H9 (cell line): ENCODE data around the gene SPATA6. TPM values are rescaled to one million over a fixed set of nuclear protein-coding genes. Genes with fewer than 3 reads are reported as not detected.

Source experiments
- DNase-seq: peaks from one replicate; pipeline ENCODE4 v3.0.0-alpha.2; 2017
- H2AFZ ChIP-seq: one replicate; pipeline ENCODE4 v1.6.1; 2013; ENCODE audit warnings: mild to moderate bottlenecking, low read length, control low read depth, moderate library complexity
- H2AK5ac ChIP-seq: 2 replicates; pipeline ENCODE4 v1.6.1; 2013; ENCODE audit warnings: low read length, control low read depth, mixed read lengths; ENCODE audit not compliant: insufficient read length
- H2BK120ac ChIP-seq: one replicate; pipeline ENCODE4 v1.6.1; 2013; ENCODE audit warnings: low read depth, mild to moderate bottlenecking, low read length, control low read depth, inconsistent platforms; ENCODE audit not compliant: poor library complexity, severe bottlenecking
- H2BK12ac ChIP-seq: 2 replicates; pipeline ENCODE4 v1.6.1; 2013; ENCODE audit warnings: low read length, control low read depth, mixed read lengths, low read depth; ENCODE audit not compliant: insufficient read length
- H2BK15ac ChIP-seq: 2 replicates; pipeline ENCODE4 v1.6.1; 2013; ENCODE audit warnings: low read depth, low read length, control low read depth
- H2BK20ac ChIP-seq: one replicate; pipeline ENCODE4 v1.6.1; 2013; ENCODE audit warnings: low read depth, mild to moderate bottlenecking, low read length, control low read depth, inconsistent platforms; ENCODE audit not compliant: poor library complexity, severe bottlenecking
- H2BK5ac ChIP-seq: 2 replicates; pipeline ENCODE4 v1.6.1; 2013; ENCODE audit warnings: low read length, control low read depth, mixed read lengths; ENCODE audit not compliant: insufficient read length
- H3K14ac ChIP-seq: 2 replicates; pipeline ENCODE4 v1.6.1; 2013; ENCODE audit warnings: low read length, control low read depth; ENCODE audit not compliant: insufficient read depth
- H3K18ac ChIP-seq: 2 replicates; pipeline ENCODE4 v1.6.1; 2013; ENCODE audit warnings: low read depth, mild to moderate bottlenecking, mixed read lengths, low read length, control low read depth; ENCODE audit not compliant: insufficient read length
- H3K23ac ChIP-seq: 2 replicates; pipeline ENCODE4 v1.6.1; 2013; ENCODE audit warnings: low read length, control low read depth, mixed read lengths, low read depth; ENCODE audit not compliant: insufficient read length
- H3K23me2 ChIP-seq: 2 replicates; pipeline ENCODE4 v1.6.1; 2013; ENCODE audit warnings: low read depth, mild to moderate bottlenecking, mixed read lengths, low read length, control low read depth; ENCODE audit not compliant: insufficient read length, poor library complexity, severe bottlenecking
- H3K27ac ChIP-seq: 2 replicates; pipeline ENCODE4 v1.5.1; 2013; ENCODE audit warnings: low read length, control low read depth, mixed read lengths, low read depth; ENCODE audit not compliant: insufficient read length
- H3K27me3 ChIP-seq: 2 replicates; pipeline ENCODE4 v1.6.1; 2013; ENCODE audit warnings: low read length, control low read depth, inconsistent platforms; ENCODE audit not compliant: insufficient read depth
- H3K4ac ChIP-seq: 2 replicates; pipeline ENCODE4 v1.6.1; 2013; ENCODE audit warnings: low read depth, mild to moderate bottlenecking, control low read depth, inconsistent platforms, low read length, moderate library complexity
- H3K4me1 ChIP-seq: 2 replicates; pipeline ENCODE4 v1.6.1; 2013; ENCODE audit warnings: low read length, control low read depth, inconsistent platforms; ENCODE audit not compliant: insufficient read depth
- H3K4me2 ChIP-seq: 2 replicates; pipeline ENCODE4 v1.6.1; 2013; ENCODE audit warnings: low read length, control low read depth, mixed read lengths; ENCODE audit not compliant: insufficient read length, insufficient read depth
- H3K56ac ChIP-seq: 2 replicates; pipeline ENCODE4 v1.6.1; 2013; ENCODE audit warnings: low read depth, mild to moderate bottlenecking, mixed read lengths, low read length, control low read depth; ENCODE audit not compliant: insufficient read length
- H3K79me1 ChIP-seq: 2 replicates; pipeline ENCODE4 v1.6.1; 2013; ENCODE audit warnings: low read depth, mild to moderate bottlenecking, moderate library complexity, low read length, control low read depth, inconsistent platforms; ENCODE audit not compliant: insufficient read depth, poor library complexity, severe bottlenecking
- H3K79me2 ChIP-seq: 2 replicates; pipeline ENCODE4 v1.6.1; 2013; ENCODE audit warnings: low read length, control low read depth, inconsistent platforms; ENCODE audit not compliant: insufficient read depth
- H3K9ac ChIP-seq: 2 replicates; pipeline ENCODE4 v1.6.1; 2013; ENCODE audit warnings: low read length, control low read depth, mixed read lengths; ENCODE audit not compliant: insufficient read length; ENCODE audit errors: extremely low read depth
- H3K9me3 ChIP-seq: one replicate; pipeline ENCODE4 v1.6.1; 2013; ENCODE audit warnings: low read depth, low read length, inconsistent platforms; ENCODE audit not compliant: control insufficient read depth
- H3T11ph ChIP-seq: one replicate; pipeline ENCODE4 v1.6.1; 2013; ENCODE audit warnings: mild to moderate bottlenecking, low read length, control low read depth, inconsistent platforms
- H4K20me1 ChIP-seq: one replicate; pipeline ENCODE4 v1.6.1; 2013; ENCODE audit not compliant: control insufficient read depth, insufficient read length, insufficient read depth
- H4K5ac ChIP-seq: 2 replicates; pipeline ENCODE4 v1.6.1; 2013; ENCODE audit warnings: low read depth, mild to moderate bottlenecking, mixed read lengths, low read length, control low read depth; ENCODE audit not compliant: insufficient read length
- H4K8ac ChIP-seq: replicated peaks from 2 replicates; pipeline ENCODE4 v1.6.1; 2013; ENCODE audit warnings: low read length, control low read depth, mixed read lengths, low read depth; ENCODE audit not compliant: insufficient read length
- H4K91ac ChIP-seq: 2 replicates; pipeline ENCODE4 v1.6.1; 2013; ENCODE audit warnings: low read depth, mild to moderate bottlenecking, moderate library complexity, mixed read lengths, low read length, control low read depth; ENCODE audit not compliant: insufficient read length
- H3K27ac Mint-ChIP-seq, 3 experiments: 2 replicates in 2 of 3; 3 replicates in 1 of 3; pipeline ENCODE4 v1.8.0; 2020 to 2021; ENCODE audit warnings: mixed read lengths in 3 of 3, mild to moderate bottlenecking in 1 of 3, moderate library complexity in 1 of 3
- H3K27me3 Mint-ChIP-seq: 2 replicates; pipeline ENCODE4 v1.8.0; 2021; ENCODE audit warnings: low read depth, mild to moderate bottlenecking, moderate library complexity, mixed read lengths
- H3K36me3 Mint-ChIP-seq, 3 experiments: 2 replicates in 2 of 3; 3 replicates in 1 of 3; pipeline ENCODE4 v1.8.0; 2020 to 2021; ENCODE audit warnings: low read depth in 3 of 3, mixed read lengths in 3 of 3; ENCODE audit not compliant: insufficient read depth in 1 of 3
- H3K4me1 Mint-ChIP-seq, 2 experiments: 2 replicates each; pipeline ENCODE4 v1.8.0; 2020; ENCODE audit warnings: mixed read lengths in 2 of 2
- H3K4me3 Mint-ChIP-seq, 2 experiments: 2 replicates in 1 of 2; 3 replicates in 1 of 2; pipeline ENCODE4 v1.8.0; 2020 to 2021; ENCODE audit warnings: mild to moderate bottlenecking in 2 of 2, mixed read lengths in 2 of 2, moderate library complexity in 1 of 2
- H3K9me3 Mint-ChIP-seq, 2 experiments: 2 replicates in 1 of 2; 3 replicates in 1 of 2; pipeline ENCODE4 v1.8.0; 2020; ENCODE audit warnings: mild to moderate bottlenecking in 2 of 2, mixed read lengths in 2 of 2, moderate library complexity in 1 of 2
- CTCF ChIP-seq: fragments of 200-600 bp; sonication (generic); conservative IDR thresholded peaks from 3 replicates; pipeline ENCODE4 v1.8.0; 2021; ENCODE audit warnings: antibody characterized with exemption, mild to moderate bottlenecking
- WGBS: extraction: QIAGEN DNeasy Blood & Tissue Kit; methylation state at CpG from one replicate; pipeline ENCODE4 v1.1.7; 2013; ENCODE audit warnings: missing lambda C conversion rate, low lambda C conversion rate, mixed read lengths; ENCODE audit not compliant: insufficient read length; ENCODE audit errors: extremely low coverage; 5-methylcytosine and 5-hydroxymethylcytosine counted together
- total RNA-seq: library from RNA; stranded (reverse); gene quantifications from 2 replicates; pipeline ENCODE4 v1.2.1, GENCODE V29; 2021

Gene SPATA6
- total RNA-seq, 1 experiment from 2014 or later, result 8.0 TPM

DNA sequence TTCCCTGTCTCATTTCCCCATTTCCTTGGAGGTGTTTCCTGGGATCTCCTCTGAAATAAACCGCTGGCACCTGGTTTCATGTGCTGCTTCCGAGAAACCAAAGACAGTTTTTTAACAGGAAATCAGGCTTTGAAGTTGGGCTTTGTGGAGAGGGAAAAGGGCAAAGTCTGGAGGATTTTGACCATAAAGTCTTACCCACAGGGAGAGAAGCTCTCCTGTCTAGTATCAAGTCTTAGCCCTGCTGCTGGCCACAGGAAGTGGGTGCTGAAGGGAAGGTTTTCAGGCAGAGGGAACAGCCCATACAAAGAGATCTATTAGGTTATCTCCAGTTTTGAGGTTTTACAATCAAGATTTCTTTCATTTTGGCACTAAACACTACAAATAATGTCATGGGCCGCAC lies 220.2 kb downstream of the SPATA6 start:
- whole genome bisulfite sequencing, result no CpG with 5 or more reads among the region's 3 CpGs
- Histone ChIP-seq H3K9me3 (no peaks in the 10 kb centered on the region), H2AFZ (no peak overlapping the region), H2BK20ac (no peak overlapping the region), H3K79me2 (no peaks in the 10 kb centered on the region), H2AK5ac (no peak overlapping the region), H2BK15ac (no peak overlapping the region), H3K27me3 (no peaks in the 10 kb centered on the region), H3K4me1 (no peaks in the 10 kb centered on the region), H3K27ac (no peak overlapping the region), H2BK5ac (no peak overlapping the region), H3K14ac (no peak overlapping the region), H4K5ac (no peak overlapping the region), H3K4ac (no peak overlapping the region), H3K9ac (no peak overlapping the region), H3K23me2 (no peaks in the 10 kb centered on the region), H3K18ac (no peak overlapping the region), H3K79me1 (no peaks in the 10 kb centered on the region), H2BK120ac (no peak overlapping the region), H4K8ac (no peak overlapping the region), H3T11ph (no peak overlapping the region), H3K23ac (no peak overlapping the region), H3K56ac (no peak overlapping the region), H2BK12ac (no peak overlapping the region), H4K20me1 (no peaks in the 10 kb centered on the region), H3K4me2 (no peak overlapping the region), H4K91ac (no peak overlapping the region)
- no peak overlapping the region for H3K4me3 Mint-ChIP-seq
- no peak overlapping the region for H3K27ac Mint-ChIP-seq
- H3K4me1 Mint-ChIP-seq, result peaks cover 2% of the 10 kb centered on the region in 2 experiments; a peak in 1 of 4 replicates
- H3K36me3 Mint-ChIP-seq, result no peaks in the 10 kb centered on the region
- peaks cover 2% of the 10 kb centered on the region; the same call in 1 of the 2 replicates for H3K27me3 Mint-ChIP-seq
- no peaks in the 10 kb centered on the region for H3K9me3 Mint-ChIP-seq
- no peak for TF ChIP-seq CTCF
- DNase-seq, result no peak
